HepG2 (cell line): ENCODE measurements around the gene AMDHD1. TPM values are rescaled to one million over a fixed set of nuclear protein-coding genes. Genes with fewer than 3 reads are reported as not detected.

Source experiments
- ETV6 ChIP-seq: sonication (generic); formaldehyde crosslinking; conservative IDR thresholded peaks from 2 replicates; pipeline ENCODE4 v1.4.0; 2020; ENCODE audit warnings: missing genetic modification reagents
- EZH2 ChIP-seq: conservative IDR thresholded peaks from 2 replicates; pipeline ENCODE4 v1.6.1; 2012; ENCODE audit warnings: mild to moderate bottlenecking, low read depth, low read length, moderate library complexity
- GABPB1 ChIP-seq: IDR thresholded peaks from 2 replicates; pipeline ENCODE4 v1.6.1; 2016; ENCODE audit warnings: mild to moderate bottlenecking, missing genetic modification reagents, moderate library complexity, missing compliant biosample characterization
- HOXA3 ChIP-seq: sonication (generic); formaldehyde crosslinking; IDR thresholded peaks from 2 replicates; pipeline ENCODE4 v1.5.0; 2020; ENCODE audit warnings: missing genetic modification reagents
- MXI1 ChIP-seq: IDR thresholded peaks from 3 replicates; pipeline ENCODE4 v1.6.1; 2012; ENCODE audit warnings: low read depth, low read length, inconsistent platforms, borderline replicate concordance
- PPARG ChIP-seq: conservative IDR thresholded peaks from 2 replicates; pipeline ENCODE4 v1.6.1; 2016; ENCODE audit warnings: missing biosample characterization, missing genetic modification reagents
- PRDM15 ChIP-seq: sonication (generic); formaldehyde crosslinking; IDR thresholded peaks from 2 replicates; pipeline ENCODE4 v1.4.0; 2020; ENCODE audit warnings: missing genetic modification reagents
- SMARCE1 ChIP-seq: fragments of 450-650 bp; IDR thresholded peaks from 2 replicates; pipeline ENCODE4 v1.6.1; 2017; ENCODE audit warnings: borderline replicate concordance
- ZNF124 ChIP-seq: sonication (generic); formaldehyde crosslinking; IDR thresholded peaks from 2 replicates; pipeline ENCODE4 v1.4.0; 2020; ENCODE audit warnings: missing genetic modification reagents
- ZNF207 ChIP-seq: fragments of 450-650 bp; IDR thresholded peaks from 2 replicates; pipeline ENCODE4 v1.6.1; 2016; ENCODE audit warnings: antibody characterized with exemption, borderline replicate concordance
- ZNF33A ChIP-seq: sonication (generic); formaldehyde crosslinking; IDR thresholded peaks from 2 replicates; pipeline ENCODE4 v1.5.1; 2020; ENCODE audit warnings: missing genetic modification reagents, mild to moderate bottlenecking, moderate library complexity, borderline replicate concordance
- ZNF740 ChIP-seq: sonication (generic); formaldehyde crosslinking; IDR thresholded peaks from 2 replicates; pipeline ENCODE4 v1.4.0; 2020; ENCODE audit warnings: missing genetic modification reagents
- polyA plus RNA-seq, 8 experiments: library from polyadenylated mRNA; depleted of rRNA in 3 of 8; stranded (reverse) in 7 of 8; unstranded in 1 of 8; fragments of >200 nt; fragmentation: Illumina TruSeq in 4 of 8; extraction: Trizol in 4 of 8; gene quantifications; 2 replicates each; pipeline versions ENCODE4 v1.2.1 to v1.2.3, GENCODE V29; 2011 to 2016; ENCODE audit warnings: low read depth in 4 of 8, missing spikeins in 1 of 8, mixed read lengths in 1 of 8; ENCODE audit not compliant: insufficient read depth in 1 of 8
- total RNA-seq, 5 experiments: library from RNA; depleted of rRNA; stranded (reverse); fragments of >200 nt; fragmentation: Illumina TruSeq; extraction: Trizol; gene quantifications; 2 replicates each; pipeline ENCODE4 v1.2.3, GENCODE V29; 2016; ENCODE audit warnings: low read depth in 1 of 5
- TF ChIP-seq, protein P1 (sequence below): sonication (generic); formaldehyde crosslinking; IDR thresholded peaks from 2 replicates; pipeline ENCODE4 v1.9.0; 2021; ENCODE audit warnings: missing genetic modification reagents, mild to moderate bottlenecking, borderline replicate concordance
- TF ChIP-seq, protein P2 (sequence below): sonication (generic); formaldehyde crosslinking; IDR thresholded peaks from 2 replicates; pipeline ENCODE4 v1.8.0; 2022; ENCODE audit warnings: missing genetic modification reagents, low read depth, mild to moderate bottlenecking, borderline replicate concordance

The AMDHD1 gene
- total and polyA plus RNA-seq, 2 of the 13 experiments (the other 11 are each of a cell fraction or from before 2014, with no cell fraction given) = 6.5 to 29.6 TPM

DNA sequence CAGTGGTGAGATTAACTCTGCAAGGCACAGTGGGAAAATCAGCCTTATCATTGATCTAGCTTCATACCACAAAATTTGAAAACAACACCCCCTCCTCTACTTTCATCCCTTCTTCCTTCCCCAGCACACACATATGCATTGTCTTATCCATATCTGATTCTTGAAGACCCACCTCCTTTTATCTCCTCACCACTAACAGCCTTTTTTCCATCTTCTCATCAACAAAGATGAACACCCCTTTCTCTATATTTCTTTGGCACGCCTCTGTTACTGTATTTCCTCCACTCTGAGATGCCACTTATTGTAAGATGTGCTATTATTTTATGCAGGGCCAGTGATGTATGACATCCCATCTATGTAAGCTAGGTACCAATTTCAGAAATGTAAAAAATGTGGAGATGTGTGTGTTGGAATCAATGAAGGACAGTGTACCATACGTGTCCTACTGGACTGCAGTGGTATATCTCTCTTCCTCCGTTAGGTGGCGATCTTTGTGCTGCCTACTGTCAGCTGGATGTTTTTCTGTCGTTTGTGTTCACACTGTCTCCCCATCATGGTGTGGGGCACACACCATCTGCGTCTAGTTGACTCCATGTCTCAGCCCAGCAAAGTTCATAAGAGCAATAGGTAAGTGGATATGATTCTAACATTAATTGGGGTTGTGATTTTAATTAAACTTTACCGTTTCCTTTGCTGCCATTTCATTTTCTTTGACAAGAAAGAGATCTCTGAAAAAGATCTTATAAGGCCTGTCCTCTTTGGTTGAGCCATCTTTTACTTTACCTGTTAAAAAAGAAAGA, 24.7 kb upstream of the AMDHD1 start (continued):
- TF ChIP-seq PRDM15 = no peak
- TF ChIP-seq ZNF740 = no peak
- TF ChIP-seq PPARG (CRISPR knock-in tag) = no peak
- TF ChIP-seq, protein P1, sequence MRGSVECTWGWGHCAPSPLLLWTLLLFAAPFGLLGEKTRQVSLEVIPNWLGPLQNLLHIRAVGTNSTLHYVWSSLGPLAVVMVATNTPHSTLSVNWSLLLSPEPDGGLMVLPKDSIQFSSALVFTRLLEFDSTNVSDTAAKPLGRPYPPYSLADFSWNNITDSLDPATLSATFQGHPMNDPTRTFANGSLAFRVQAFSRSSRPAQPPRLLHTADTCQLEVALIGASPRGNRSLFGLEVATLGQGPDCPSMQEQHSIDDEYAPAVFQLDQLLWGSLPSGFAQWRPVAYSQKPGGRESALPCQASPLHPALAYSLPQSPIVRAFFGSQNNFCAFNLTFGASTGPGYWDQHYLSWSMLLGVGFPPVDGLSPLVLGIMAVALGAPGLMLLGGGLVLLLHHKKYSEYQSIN = no peak
- TF ChIP-seq, protein P2, sequence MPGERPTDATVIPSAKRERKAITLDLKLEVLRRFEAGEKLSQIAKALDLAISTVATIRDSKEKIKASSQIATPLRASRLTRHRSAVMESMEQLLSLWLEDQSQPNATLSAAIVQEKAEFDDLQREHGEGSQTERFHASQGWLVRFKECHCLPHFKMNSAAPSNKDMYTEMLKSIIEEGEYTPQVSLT (CRISPR knock-in tag) = no peak
- TF ChIP-seq GABPB1 (CRISPR knock-in tag) = no peak
- TF ChIP-seq HOXA3 (CRISPR knock-in tag) = no peak
- no peak for TF ChIP-seq ZNF33A
- no peak for TF ChIP-seq ZNF124 (CRISPR knock-in tag)
- no peak for TF ChIP-seq ZNF207
- TF ChIP-seq MXI1 = no peak
- TF ChIP-seq SMARCE1 = no peak
- no peak for TF ChIP-seq EZH2
- TF ChIP-seq ETV6 (CRISPR knock-in tag) = no peak
- TF ChIP-seq, all 625 proteins: peak for 43
